WTC11 (cell line): ENCODE results near the gene SERPINE2. TPM values are rescaled to one million over a fixed set of nuclear protein-coding genes. Genes with fewer than 3 reads are reported as not detected.

Experiments
- ATAC-seq: fragments of 200-7000 bp; cut with Tn5 transposase; 2 replicates; pipeline ENCODE4 v1.10.0; 2021; ENCODE audit warnings: mild to moderate bottlenecking, moderate library complexity
- CTCF ChIA-PET: fragments of 300-600 bp; sonication (Branson Sonifier 250); formaldehyde crosslinking; loops from one replicate; lab custom pipeline; 2021; ENCODE audit warnings: antibody characterized with exemption; lab: Charles Lee
- POLR2A ChIA-PET: fragments of 350-600 bp; sonication (Branson Sonifier 250); formaldehyde crosslinking; loops from one replicate; lab custom pipeline; 2021; ENCODE audit warnings: antibody characterized with exemption; lab: Charles Lee
- DNase-seq: peaks from one replicate; pipeline ENCODE4 v3.0.0; 2021; ENCODE audit warnings: low spot score
- H3K27ac Mint-ChIP-seq: 2 replicates; pipeline ENCODE4 v1.8.0; 2021; ENCODE audit warnings: mixed read lengths
- H3K27me3 Mint-ChIP-seq: 2 replicates; pipeline ENCODE4 v1.8.0; 2021; ENCODE audit warnings: low read depth, mild to moderate bottlenecking, moderate library complexity, mixed read lengths
- H3K36me3 Mint-ChIP-seq: 2 replicates; pipeline ENCODE4 v1.8.0; 2021; ENCODE audit warnings: mixed read lengths
- H3K4me1 Mint-ChIP-seq: 2 replicates; pipeline ENCODE4 v1.8.0; 2022; ENCODE audit warnings: mixed read lengths
- H3K4me3 Mint-ChIP-seq: 2 replicates; pipeline ENCODE4 v1.8.0; 2021; ENCODE audit warnings: mild to moderate bottlenecking, moderate library complexity, mixed read lengths
- H3K9me3 Mint-ChIP-seq: 2 replicates; pipeline ENCODE4 v1.8.0; 2021; ENCODE audit warnings: mixed read lengths
- ATF1 ChIP-seq: sonication (generic); formaldehyde crosslinking; IDR thresholded peaks from 2 replicates; pipeline ENCODE4 v1.8.1; 2023; ENCODE audit warnings: mild to moderate bottlenecking, moderate library complexity, missing genetic modification reagents
- FOXP4 ChIP-seq: sonication (generic); formaldehyde crosslinking; IDR thresholded peaks from 2 replicates; pipeline ENCODE4 v1.8.0; 2022; ENCODE audit warnings: mild to moderate bottlenecking, missing genetic modification reagents
- HMGXB4 ChIP-seq: sonication (generic); formaldehyde crosslinking; IDR thresholded peaks from 2 replicates; pipeline ENCODE4 v1.8.1; 2023; ENCODE audit warnings: mild to moderate bottlenecking, moderate library complexity, missing genetic modification reagents
- JUN ChIP-seq: sonication (generic); formaldehyde crosslinking; IDR thresholded peaks from 2 replicates; pipeline ENCODE4 v1.8.0; 2023; ENCODE audit warnings: mild to moderate bottlenecking, missing genetic modification reagents
- MAX ChIP-seq: sonication (generic); formaldehyde crosslinking; IDR thresholded peaks from 2 replicates; pipeline ENCODE4 v1.8.0; 2022; ENCODE audit warnings: mild to moderate bottlenecking, missing genetic modification reagents
- NR2C2 ChIP-seq: sonication (generic); formaldehyde crosslinking; IDR thresholded peaks from 2 replicates; pipeline ENCODE4 v1.8.0; 2022; ENCODE audit warnings: mild to moderate bottlenecking, missing genetic modification reagents
- OVOL2 ChIP-seq: fragments of 250-450 bp; sonication (Bioruptor Pico); IDR thresholded peaks from 2 replicates; pipeline ENCODE4 v1.9.0; 2021; ENCODE audit warnings: mild to moderate bottlenecking, borderline replicate concordance
- PRRX2 ChIP-seq: fragments of 250-450 bp; sonication (Bioruptor Pico); IDR thresholded peaks from 2 replicates; pipeline ENCODE4 v1.8.0; 2021; ENCODE audit warnings: mild to moderate bottlenecking
- RORB ChIP-seq: fragments of 250-450 bp; sonication (Bioruptor Pico); IDR thresholded peaks from 2 replicates; pipeline ENCODE4 v1.9.0; 2021; ENCODE audit warnings: mild to moderate bottlenecking
- SMAD3 ChIP-seq: sonication (generic); formaldehyde crosslinking; IDR thresholded peaks from 2 replicates; pipeline ENCODE4 v1.8.0; 2022; ENCODE audit warnings: missing genetic modification reagents, mild to moderate bottlenecking, borderline replicate concordance
- SOX15 ChIP-seq: fragments of 250-450 bp; sonication (Bioruptor Pico); IDR thresholded peaks from 2 replicates; pipeline ENCODE4 v1.9.0; 2021; ENCODE audit warnings: mild to moderate bottlenecking
- SP1 ChIP-seq: sonication (generic); formaldehyde crosslinking; conservative IDR thresholded peaks from 2 replicates; pipeline ENCODE4 v1.8.1; 2022; ENCODE audit warnings: missing genetic modification reagents
- ZNF219 ChIP-seq: sonication (generic); formaldehyde crosslinking; IDR thresholded peaks from 2 replicates; pipeline ENCODE4 v1.8.0; 2023; ENCODE audit warnings: missing genetic modification reagents, mild to moderate bottlenecking, borderline replicate concordance
- ZNF263 ChIP-seq: sonication (generic); formaldehyde crosslinking; IDR thresholded peaks from 2 replicates; pipeline ENCODE4 v1.8.1; 2022; ENCODE audit warnings: low read depth, mild to moderate bottlenecking, moderate library complexity, missing genetic modification reagents
- ZNF423 ChIP-seq: fragments of 250-450 bp; sonication (Bioruptor Pico); IDR thresholded peaks from 2 replicates; pipeline ENCODE4 v2.1.2; 2022; ENCODE audit warnings: mild to moderate bottlenecking, moderate library complexity
- total RNA-seq: library from RNA; stranded (reverse); gene quantifications from 3 replicates; pipeline ENCODE4 v1.2.3, GENCODE V29; 2021
- TF ChIP-seq, protein P1 (sequence below): sonication (generic); formaldehyde crosslinking; IDR thresholded peaks from 2 replicates; pipeline ENCODE4 v1.8.1; 2022; ENCODE audit warnings: mild to moderate bottlenecking, moderate library complexity, missing genetic modification reagents
- TF ChIP-seq, protein P2 (sequence below): sonication (generic); formaldehyde crosslinking; IDR thresholded peaks from 2 replicates; pipeline ENCODE4 v1.8.0; 2022; ENCODE audit warnings: missing genetic modification reagents
- TF ChIP-seq, protein P3 (sequence below): sonication (generic); formaldehyde crosslinking; IDR thresholded peaks from 2 replicates; pipeline ENCODE4 v1.8.0; 2023; ENCODE audit warnings: missing genetic modification reagents
- TF ChIP-seq, protein P4 (sequence below): sonication (generic); formaldehyde crosslinking; IDR thresholded peaks from 2 replicates; pipeline ENCODE4 v1.8.0; 2023; ENCODE audit warnings: mild to moderate bottlenecking, missing genetic modification reagents
- TF ChIP-seq, protein P5 (sequence below): sonication (generic); formaldehyde crosslinking; IDR thresholded peaks from 2 replicates; pipeline ENCODE4 v1.8.0; 2022; ENCODE audit warnings: mild to moderate bottlenecking, missing genetic modification reagents

SERPINE2 gene
- total RNA-seq, 1 experiment from 2014 or later = 60.4 TPM

GRCh38 chr2:223944166-223944702 is 94.9 kb downstream of the SERPINE2 start (continued):
- TF ChIP-seq, protein P1, sequence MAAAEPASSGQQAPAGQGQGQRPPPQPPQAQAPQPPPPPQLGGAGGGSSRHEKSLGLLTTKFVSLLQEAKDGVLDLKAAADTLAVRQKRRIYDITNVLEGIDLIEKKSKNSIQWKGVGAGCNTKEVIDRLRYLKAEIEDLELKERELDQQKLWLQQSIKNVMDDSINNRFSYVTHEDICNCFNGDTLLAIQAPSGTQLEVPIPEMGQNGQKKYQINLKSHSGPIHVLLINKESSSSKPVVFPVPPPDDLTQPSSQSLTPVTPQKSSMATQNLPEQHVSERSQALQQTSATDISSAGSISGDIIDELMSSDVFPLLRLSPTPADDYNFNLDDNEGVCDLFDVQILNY (CRISPR knock-in tag) = no peak
- no peak for TF ChIP-seq RORB (CRISPR knock-in tag)
- peak; percentile 46; the same call in 1 of the 2 replicates for TF ChIP-seq FOXP4
- TF ChIP-seq, protein P2, sequence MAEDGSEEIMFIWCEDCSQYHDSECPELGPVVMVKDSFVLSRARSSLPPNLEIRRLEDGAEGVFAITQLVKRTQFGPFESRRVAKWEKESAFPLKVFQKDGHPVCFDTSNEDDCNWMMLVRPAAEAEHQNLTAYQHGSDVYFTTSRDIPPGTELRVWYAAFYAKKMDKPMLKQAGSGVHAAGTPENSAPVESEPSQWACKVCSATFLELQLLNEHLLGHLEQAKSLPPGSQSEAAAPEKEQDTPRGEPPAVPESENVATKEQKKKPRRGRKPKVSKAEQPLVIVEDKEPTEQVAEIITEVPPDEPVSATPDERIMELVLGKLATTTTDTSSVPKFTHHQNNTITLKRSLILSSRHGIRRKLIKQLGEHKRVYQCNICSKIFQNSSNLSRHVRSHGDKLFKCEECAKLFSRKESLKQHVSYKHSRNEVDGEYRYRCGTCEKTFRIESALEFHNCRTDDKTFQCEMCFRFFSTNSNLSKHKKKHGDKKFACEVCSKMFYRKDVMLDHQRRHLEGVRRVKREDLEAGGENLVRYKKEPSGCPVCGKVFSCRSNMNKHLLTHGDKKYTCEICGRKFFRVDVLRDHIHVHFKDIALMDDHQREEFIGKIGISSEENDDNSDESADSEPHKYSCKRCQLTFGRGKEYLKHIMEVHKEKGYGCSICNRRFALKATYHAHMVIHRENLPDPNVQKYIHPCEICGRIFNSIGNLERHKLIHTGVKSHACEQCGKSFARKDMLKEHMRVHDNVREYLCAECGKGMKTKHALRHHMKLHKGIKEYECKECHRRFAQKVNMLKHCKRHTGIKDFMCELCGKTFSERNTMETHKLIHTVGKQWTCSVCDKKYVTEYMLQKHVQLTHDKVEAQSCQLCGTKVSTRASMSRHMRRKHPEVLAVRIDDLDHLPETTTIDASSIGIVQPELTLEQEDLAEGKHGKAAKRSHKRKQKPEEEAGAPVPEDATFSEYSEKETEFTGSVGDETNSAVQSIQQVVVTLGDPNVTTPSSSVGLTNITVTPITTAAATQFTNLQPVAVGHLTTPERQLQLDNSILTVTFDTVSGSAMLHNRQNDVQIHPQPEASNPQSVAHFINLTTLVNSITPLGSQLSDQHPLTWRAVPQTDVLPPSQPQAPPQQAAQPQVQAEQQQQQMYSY (CRISPR knock-in tag) = peak; percentile 89

GRCh38 chr2:223943561-223944008 is 95.5 kb downstream of the SERPINE2 start:
- Mint-ChIP-seq H3K4me3 (peak overlapping the region; percentile 90), H3K36me3 (peaks cover 13% of the 10 kb centered on the region)

GRCh38 chr2:223943135-223943534 is 96.0 kb downstream of the SERPINE2 start:
- Mint-ChIP-seq H3K27me3 (peaks cover 3% of the 10 kb centered on the region; the same call in 1 of the 2 replicates), H3K4me3 (peak overlapping the region; percentile 90), H3K36me3 (peaks cover 13% of the 10 kb centered on the region), H3K9me3 (no peaks in the 10 kb centered on the region), H3K27ac (peak overlapping the region; percentile 32; the same call in 1 of the 2 replicates), H3K4me1 (peaks cover 61% of the 10 kb centered on the region)
- DNase-seq (no peak), ATAC-seq (no peak)
- POLR2A ChIA-PET = interaction anchor here (0.7 kb wide), 1 partner anchor 28 kb away, joined by 8 read pairs; no protein-coding TSS in a partner anchor
- CTCF ChIA-PET = no interaction called here
- TF ChIP-seq OVOL2 (CRISPR knock-in tag) (no peak), SMAD3 (no peak), PRRX2 (no peak), RORB (CRISPR knock-in tag) (no peak), SOX15 (CRISPR knock-in tag) (no peak), MAX (CRISPR knock-in tag) (no peak), SP1 (CRISPR knock-in tag) (no peak), ZNF219 (CRISPR knock-in tag) (no peak)
- TF ChIP-seq, protein P3, sequence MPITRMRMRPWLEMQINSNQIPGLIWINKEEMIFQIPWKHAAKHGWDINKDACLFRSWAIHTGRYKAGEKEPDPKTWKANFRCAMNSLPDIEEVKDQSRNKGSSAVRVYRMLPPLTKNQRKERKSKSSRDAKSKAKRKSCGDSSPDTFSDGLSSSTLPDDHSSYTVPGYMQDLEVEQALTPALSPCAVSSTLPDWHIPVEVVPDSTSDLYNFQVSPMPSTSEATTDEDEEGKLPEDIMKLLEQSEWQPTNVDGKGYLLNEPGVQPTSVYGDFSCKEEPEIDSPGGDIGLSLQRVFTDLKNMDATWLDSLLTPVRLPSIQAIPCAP (CRISPR knock-in tag) = no peak
- TF ChIP-seq, protein P4, sequence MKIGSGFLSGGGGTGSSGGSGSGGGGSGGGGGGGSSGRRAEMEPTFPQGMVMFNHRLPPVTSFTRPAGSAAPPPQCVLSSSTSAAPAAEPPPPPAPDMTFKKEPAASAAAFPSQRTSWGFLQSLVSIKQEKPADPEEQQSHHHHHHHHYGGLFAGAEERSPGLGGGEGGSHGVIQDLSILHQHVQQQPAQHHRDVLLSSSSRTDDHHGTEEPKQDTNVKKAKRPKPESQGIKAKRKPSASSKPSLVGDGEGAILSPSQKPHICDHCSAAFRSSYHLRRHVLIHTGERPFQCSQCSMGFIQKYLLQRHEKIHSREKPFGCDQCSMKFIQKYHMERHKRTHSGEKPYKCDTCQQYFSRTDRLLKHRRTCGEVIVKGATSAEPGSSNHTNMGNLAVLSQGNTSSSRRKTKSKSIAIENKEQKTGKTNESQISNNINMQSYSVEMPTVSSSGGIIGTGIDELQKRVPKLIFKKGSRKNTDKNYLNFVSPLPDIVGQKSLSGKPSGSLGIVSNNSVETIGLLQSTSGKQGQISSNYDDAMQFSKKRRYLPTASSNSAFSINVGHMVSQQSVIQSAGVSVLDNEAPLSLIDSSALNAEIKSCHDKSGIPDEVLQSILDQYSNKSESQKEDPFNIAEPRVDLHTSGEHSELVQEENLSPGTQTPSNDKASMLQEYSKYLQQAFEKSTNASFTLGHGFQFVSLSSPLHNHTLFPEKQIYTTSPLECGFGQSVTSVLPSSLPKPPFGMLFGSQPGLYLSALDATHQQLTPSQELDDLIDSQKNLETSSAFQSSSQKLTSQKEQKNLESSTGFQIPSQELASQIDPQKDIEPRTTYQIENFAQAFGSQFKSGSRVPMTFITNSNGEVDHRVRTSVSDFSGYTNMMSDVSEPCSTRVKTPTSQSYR (CRISPR knock-in tag) = no peak

More at GRCh38 chr2:223943561-223944008, 95.5 kb downstream of the SERPINE2 start:
- TF ChIP-seq JUN (CRISPR knock-in tag) = no peak
- no peak for TF ChIP-seq HMGXB4 (CRISPR knock-in tag)
- no peak for TF ChIP-seq NR2C2 (CRISPR knock-in tag)
- TF ChIP-seq, protein P5, sequence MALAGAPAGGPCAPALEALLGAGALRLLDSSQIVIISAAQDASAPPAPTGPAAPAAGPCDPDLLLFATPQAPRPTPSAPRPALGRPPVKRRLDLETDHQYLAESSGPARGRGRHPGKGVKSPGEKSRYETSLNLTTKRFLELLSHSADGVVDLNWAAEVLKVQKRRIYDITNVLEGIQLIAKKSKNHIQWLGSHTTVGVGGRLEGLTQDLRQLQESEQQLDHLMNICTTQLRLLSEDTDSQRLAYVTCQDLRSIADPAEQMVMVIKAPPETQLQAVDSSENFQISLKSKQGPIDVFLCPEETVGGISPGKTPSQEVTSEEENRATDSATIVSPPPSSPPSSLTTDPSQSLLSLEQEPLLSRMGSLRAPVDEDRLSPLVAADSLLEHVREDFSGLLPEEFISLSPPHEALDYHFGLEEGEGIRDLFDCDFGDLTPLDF (CRISPR knock-in tag) = no peak
- no peak for TF ChIP-seq ATF1 (CRISPR knock-in tag)
- no peak for TF ChIP-seq ZNF263 (CRISPR knock-in tag)
- no peak for TF ChIP-seq ZNF423
- Mint-ChIP-seq H3K4me1 (peaks cover 59% of the 10 kb centered on the region), H3K9me3 (no peaks in the 10 kb centered on the region), H3K27me3 (peaks cover 3% of the 10 kb centered on the region; the same call in 1 of the 2 replicates), H3K27ac (peak overlapping the region; percentile 68; the same call in 1 of the 2 replicates)
- ChIA-PET POLR2A (no interaction called here), CTCF (no interaction called here)
- ATAC-seq (no peak), DNase-seq (no peak)
